GM23338 (cell line): ENCODE results near the gene MED7. TPM values are rescaled to one million over a fixed set of nuclear protein-coding genes. Genes with fewer than 3 reads are reported as not detected.
"Not testable (repeated sequence)": the region's sequence is repeated elsewhere in the genome, so short reads cannot be mapped to it uniquely, and the experiment has no call there.

ENCODE experiments used
- ATAC-seq: fragments of 200-7000 bp; cut with Tn5 transposase; 3 replicates; pipeline ENCODE4 v1.9.1; 2020
- DNase-seq: peaks from one replicate; pipeline ENCODE4 v3.0.0-alpha.2; 2015; ENCODE audit warnings: low spot score
- H2AFZ ChIP-seq: fragments of 200-600 bp; sonication (generic); 2 replicates; pipeline ENCODE4 v1.8.0; 2016; ENCODE audit warnings: antibody characterized with exemption, mild to moderate bottlenecking, moderate library complexity
- H3F3A ChIP-seq: fragments of 200-600 bp; sonication (generic); replicated peaks from 2 replicates; pipeline ENCODE4 v1.8.0; 2017; ENCODE audit warnings: antibody characterized with exemption, mixed run types, low read depth
- H3K27ac ChIP-seq: fragments of 200-600 bp; sonication (generic); 2 replicates; pipeline ENCODE4 v1.6.1; 2016; ENCODE audit warnings: low read depth
- H3K27me3 ChIP-seq: fragments of 200-600 bp; sonication (generic); 2 replicates; pipeline ENCODE4 v1.8.0; 2016; ENCODE audit warnings: mild to moderate bottlenecking, mixed run types, moderate library complexity; ENCODE audit not compliant: insufficient read depth
- H3K36me3 ChIP-seq: fragments of 200-600 bp; sonication (generic); 2 replicates; pipeline ENCODE4 v1.8.0; 2016; ENCODE audit warnings: mild to moderate bottlenecking; ENCODE audit not compliant: insufficient read depth
- H3K4me1 ChIP-seq: fragments of 200-600 bp; sonication (generic); 2 replicates; pipeline ENCODE4 v1.8.0; 2016; ENCODE audit warnings: mild to moderate bottlenecking, moderate library complexity; ENCODE audit not compliant: insufficient read depth
- H3K4me2 ChIP-seq: fragments of 200-600 bp; sonication (generic); 2 replicates; pipeline ENCODE4 v1.7.1; 2017; ENCODE audit warnings: mixed run types
- H3K4me3 ChIP-seq: fragments of 200-600 bp; sonication (generic); 2 replicates; pipeline ENCODE4 v1.6.1; 2016; ENCODE audit warnings: mixed run types
- H3K79me2 ChIP-seq: fragments of 200-600 bp; sonication (generic); replicated peaks from 2 replicates; pipeline ENCODE4 v1.8.0; 2017; ENCODE audit warnings: mild to moderate bottlenecking; ENCODE audit not compliant: insufficient read depth
- H3K9me2 ChIP-seq: fragments of 200-600 bp; sonication (generic); 2 replicates; pipeline ENCODE4 v1.8.0; 2017; ENCODE audit not compliant: insufficient read depth
- H4K20me1 ChIP-seq: fragments of 200-600 bp; sonication (generic); replicated peaks from 2 replicates; pipeline ENCODE4 v1.8.0; 2017; ENCODE audit warnings: mild to moderate bottlenecking; ENCODE audit not compliant: insufficient read depth
- H3K27ac Mint-ChIP-seq: 2 replicates; pipeline ENCODE4 v1.8.0; 2020; ENCODE audit warnings: inconsistent platforms, mild to moderate bottlenecking, moderate library complexity, mixed read lengths
- H3K27me3 Mint-ChIP-seq: 3 replicates; pipeline ENCODE4 v1.8.0; 2022; ENCODE audit warnings: low read depth, mild to moderate bottlenecking, moderate library complexity, mixed read lengths, inconsistent platforms; ENCODE audit not compliant: insufficient read depth, poor library complexity
- H3K36me3 Mint-ChIP-seq: 3 replicates; pipeline ENCODE4 v1.8.0; 2021; ENCODE audit warnings: low read depth, mild to moderate bottlenecking, inconsistent platforms, moderate library complexity, mixed read lengths
- H3K4me1 Mint-ChIP-seq: 3 replicates; pipeline ENCODE4 v1.8.0; 2020; ENCODE audit warnings: mild to moderate bottlenecking, inconsistent platforms, mixed read lengths
- H3K4me3 Mint-ChIP-seq: 3 replicates; pipeline ENCODE4 v1.8.0; 2021; ENCODE audit warnings: moderate library complexity, mild to moderate bottlenecking, inconsistent platforms, mixed read lengths
- H3K9me3 Mint-ChIP-seq: 3 replicates; pipeline ENCODE4 v1.8.0; 2020; ENCODE audit warnings: moderate library complexity, mild to moderate bottlenecking, inconsistent platforms, mixed read lengths
- ETS1 ChIP-seq: IDR thresholded peaks from 2 replicates; pipeline ENCODE4 v1.6.1; 2016; ENCODE audit warnings: antibody characterized with exemption
- JUNB ChIP-seq: IDR thresholded peaks from one replicate; pipeline ENCODE4 v1.6.1; 2016; ENCODE audit warnings: antibody characterized with exemption; ENCODE audit not compliant: unreplicated experiment
- POLR2AphosphoS5 ChIP-seq: IDR thresholded peaks from 2 replicates; pipeline ENCODE4 v1.6.1; 2016; ENCODE audit warnings: antibody characterized with exemption, low read depth
- REST ChIP-seq: IDR thresholded peaks from one replicate; pipeline ENCODE4 v1.6.1; 2018; ENCODE audit warnings: antibody characterized with exemption; ENCODE audit not compliant: unreplicated experiment
- STAT1 ChIP-seq: IDR thresholded peaks from one replicate; pipeline ENCODE4 v1.6.1; 2016; ENCODE audit warnings: antibody characterized with exemption; ENCODE audit not compliant: unreplicated experiment
- ZNF114 ChIP-seq: fragments of 250-450 bp; sonication (Bioruptor Pico); IDR thresholded peaks from 2 replicates; pipeline ENCODE4 v1.5.0; 2020; ENCODE audit warnings: mild to moderate bottlenecking, moderate library complexity
- polyA plus RNA-seq: library from polyadenylated mRNA; unstranded; fragments of >200 nt; fragmentation: Nextera tagmentation; extraction: Ambion mirVana; gene quantifications from 2 replicates; pipeline ENCODE4 v1.2.1, GENCODE V29; 2016
- total RNA-seq: library from RNA; depleted of rRNA; stranded (reverse); fragments of >200 nt; shearing (Covaris generic); gene quantifications from 2 replicates; pipeline ENCODE4 v1.2.3, GENCODE V29; 2014
- TF ChIP-seq, protein P1 (sequence below): fragments of 250-450 bp; sonication (Bioruptor Pico); IDR thresholded peaks from 2 replicates; pipeline ENCODE4 v1.5.0; 2020; ENCODE audit warnings: mild to moderate bottlenecking, moderate library complexity

The MED7 gene
- total and polyA plus RNA-seq, 2 experiments from 2014 or later = 9.7 to 34.4 TPM

DNA sequence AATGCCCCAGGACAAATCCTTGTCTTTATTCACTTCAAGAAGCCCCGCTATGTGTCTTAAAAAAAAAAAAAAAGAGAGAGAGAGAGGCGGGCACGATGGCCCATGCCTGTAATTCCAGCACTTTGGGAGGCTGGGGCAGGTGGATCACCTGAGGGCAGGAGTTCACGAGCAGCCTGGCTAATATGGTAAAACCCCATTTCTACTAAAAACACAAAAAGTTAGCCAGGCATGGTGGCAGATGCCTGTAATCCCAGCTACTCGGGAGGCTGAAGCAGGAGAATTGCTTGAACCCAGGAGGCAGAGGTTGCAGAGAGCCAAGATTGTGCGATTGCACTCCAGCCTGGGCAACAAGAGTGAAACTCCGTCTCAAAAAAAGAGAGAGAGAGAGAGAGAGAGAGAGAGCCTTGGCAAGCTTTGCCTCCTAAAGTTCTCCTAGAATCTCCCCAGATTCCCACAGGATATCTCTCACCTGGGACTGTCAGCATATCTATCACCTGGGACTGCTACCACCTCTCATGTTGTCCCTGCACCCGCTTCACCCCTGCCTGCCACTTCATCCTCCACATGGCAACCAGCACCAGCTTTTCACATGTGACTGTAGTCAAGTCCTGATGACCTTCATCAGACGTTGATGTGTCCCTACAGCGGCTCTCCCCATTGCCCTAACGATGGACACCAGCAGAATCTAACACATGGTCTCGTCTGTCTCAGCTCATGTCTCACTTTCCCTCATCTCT, 43.8 kb upstream of the MED7 start (continued):
- no peak for TF ChIP-seq REST

DNA sequence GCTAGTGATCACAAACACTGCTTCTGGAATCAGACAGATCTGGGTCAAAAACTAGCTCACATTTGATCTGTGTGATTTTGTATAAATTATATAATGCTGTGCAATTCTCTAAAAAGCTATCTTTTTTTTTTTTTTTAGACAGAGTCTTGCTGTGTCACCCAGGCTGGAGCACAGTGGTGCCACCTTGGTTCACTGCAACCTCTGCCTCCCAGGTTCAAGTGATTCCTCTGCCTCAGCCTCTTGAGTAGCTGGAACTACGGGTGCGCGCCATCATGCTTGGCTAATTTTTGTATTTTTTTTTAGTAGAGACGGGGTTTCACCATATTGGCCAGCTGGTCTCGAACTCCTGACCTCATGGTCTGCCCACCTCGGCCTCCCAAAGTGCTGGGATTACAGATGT, 42.5 kb upstream of the MED7 start:
- not testable (repeated sequence) for H2AFZ ChIP-seq, DNase-seq, H3K4me1 ChIP-seq, H3F3A ChIP-seq, H3K4me1 Mint-ChIP-seq, H3K4me3 ChIP-seq, H3K36me3 ChIP-seq, H3K36me3 Mint-ChIP-seq, H4K20me1 ChIP-seq, H3K4me2 ChIP-seq, H3K9me3 Mint-ChIP-seq, ATAC-seq, H3K27ac Mint-ChIP-seq, H3K4me3 Mint-ChIP-seq, H3K27ac ChIP-seq, H3K27me3 Mint-ChIP-seq, H3K9me2 ChIP-seq, H3K79me2 ChIP-seq
- peaks cover 19% of the 10 kb centered on the region; the same call in 1 of the 2 replicates for H3K27me3 ChIP-seq

DNA sequence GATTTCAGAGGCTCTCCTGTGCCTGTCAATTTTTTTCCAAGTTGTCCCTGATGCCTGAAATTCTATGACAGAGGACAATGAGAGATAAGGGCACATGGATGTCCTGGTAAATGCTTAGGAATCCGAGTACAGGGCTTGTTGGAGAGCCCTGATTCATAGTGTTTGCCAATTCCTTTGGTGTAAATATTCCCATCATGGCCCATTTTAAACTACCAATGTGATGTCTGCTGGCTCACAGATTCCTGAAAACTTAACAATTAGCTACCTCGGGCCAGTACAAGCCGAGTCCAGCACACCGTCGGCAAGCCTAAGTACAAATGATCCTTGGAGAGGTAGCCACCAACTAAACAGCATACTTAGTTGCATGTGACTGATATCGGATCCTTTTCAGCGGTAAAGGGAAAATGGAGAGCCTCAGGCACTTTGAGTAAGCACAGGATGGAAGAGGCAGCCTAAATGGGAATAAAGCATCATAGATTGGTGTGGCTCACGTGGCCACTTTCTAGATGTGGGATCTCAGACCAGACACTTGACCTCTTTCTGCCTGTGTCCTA, 41.5 kb upstream of the MED7 start:
- Mint-ChIP-seq H3K27me3 (peaks cover 6% of the 10 kb centered on the region), H3K9me3 (no peaks in the 10 kb centered on the region), H3K4me1 (no peaks in the 10 kb centered on the region; the same call in 2 of the 3 replicates), H3K27ac (no peak overlapping the region), H3K4me3 (no peak overlapping the region), H3K36me3 (no peaks in the 10 kb centered on the region)
- no peaks in the 10 kb centered on the region for H4K20me1 ChIP-seq
- H3K79me2 ChIP-seq = no peaks in the 10 kb centered on the region
- H3K4me1 ChIP-seq = no peaks in the 10 kb centered on the region
- no peak overlapping the region for H3K4me3 ChIP-seq
- H3F3A ChIP-seq = no peaks in the 10 kb centered on the region
- ATAC-seq = no peak
- DNase-seq = no peak
- H3K36me3 ChIP-seq = no peaks in the 10 kb centered on the region
- peaks cover 19% of the 10 kb centered on the region; the same call in 1 of the 2 replicates for H3K27me3 ChIP-seq
- no peak overlapping the region for H3K4me2 ChIP-seq
- no peak overlapping the region for H2AFZ ChIP-seq
- no peak overlapping the region for H3K27ac ChIP-seq
- 0 out of 2 replicates have a peak, but pooled peaks cover 4% of the 10 kb centered on the region for H3K9me2 ChIP-seq
- TF ChIP-seq, protein P1, sequence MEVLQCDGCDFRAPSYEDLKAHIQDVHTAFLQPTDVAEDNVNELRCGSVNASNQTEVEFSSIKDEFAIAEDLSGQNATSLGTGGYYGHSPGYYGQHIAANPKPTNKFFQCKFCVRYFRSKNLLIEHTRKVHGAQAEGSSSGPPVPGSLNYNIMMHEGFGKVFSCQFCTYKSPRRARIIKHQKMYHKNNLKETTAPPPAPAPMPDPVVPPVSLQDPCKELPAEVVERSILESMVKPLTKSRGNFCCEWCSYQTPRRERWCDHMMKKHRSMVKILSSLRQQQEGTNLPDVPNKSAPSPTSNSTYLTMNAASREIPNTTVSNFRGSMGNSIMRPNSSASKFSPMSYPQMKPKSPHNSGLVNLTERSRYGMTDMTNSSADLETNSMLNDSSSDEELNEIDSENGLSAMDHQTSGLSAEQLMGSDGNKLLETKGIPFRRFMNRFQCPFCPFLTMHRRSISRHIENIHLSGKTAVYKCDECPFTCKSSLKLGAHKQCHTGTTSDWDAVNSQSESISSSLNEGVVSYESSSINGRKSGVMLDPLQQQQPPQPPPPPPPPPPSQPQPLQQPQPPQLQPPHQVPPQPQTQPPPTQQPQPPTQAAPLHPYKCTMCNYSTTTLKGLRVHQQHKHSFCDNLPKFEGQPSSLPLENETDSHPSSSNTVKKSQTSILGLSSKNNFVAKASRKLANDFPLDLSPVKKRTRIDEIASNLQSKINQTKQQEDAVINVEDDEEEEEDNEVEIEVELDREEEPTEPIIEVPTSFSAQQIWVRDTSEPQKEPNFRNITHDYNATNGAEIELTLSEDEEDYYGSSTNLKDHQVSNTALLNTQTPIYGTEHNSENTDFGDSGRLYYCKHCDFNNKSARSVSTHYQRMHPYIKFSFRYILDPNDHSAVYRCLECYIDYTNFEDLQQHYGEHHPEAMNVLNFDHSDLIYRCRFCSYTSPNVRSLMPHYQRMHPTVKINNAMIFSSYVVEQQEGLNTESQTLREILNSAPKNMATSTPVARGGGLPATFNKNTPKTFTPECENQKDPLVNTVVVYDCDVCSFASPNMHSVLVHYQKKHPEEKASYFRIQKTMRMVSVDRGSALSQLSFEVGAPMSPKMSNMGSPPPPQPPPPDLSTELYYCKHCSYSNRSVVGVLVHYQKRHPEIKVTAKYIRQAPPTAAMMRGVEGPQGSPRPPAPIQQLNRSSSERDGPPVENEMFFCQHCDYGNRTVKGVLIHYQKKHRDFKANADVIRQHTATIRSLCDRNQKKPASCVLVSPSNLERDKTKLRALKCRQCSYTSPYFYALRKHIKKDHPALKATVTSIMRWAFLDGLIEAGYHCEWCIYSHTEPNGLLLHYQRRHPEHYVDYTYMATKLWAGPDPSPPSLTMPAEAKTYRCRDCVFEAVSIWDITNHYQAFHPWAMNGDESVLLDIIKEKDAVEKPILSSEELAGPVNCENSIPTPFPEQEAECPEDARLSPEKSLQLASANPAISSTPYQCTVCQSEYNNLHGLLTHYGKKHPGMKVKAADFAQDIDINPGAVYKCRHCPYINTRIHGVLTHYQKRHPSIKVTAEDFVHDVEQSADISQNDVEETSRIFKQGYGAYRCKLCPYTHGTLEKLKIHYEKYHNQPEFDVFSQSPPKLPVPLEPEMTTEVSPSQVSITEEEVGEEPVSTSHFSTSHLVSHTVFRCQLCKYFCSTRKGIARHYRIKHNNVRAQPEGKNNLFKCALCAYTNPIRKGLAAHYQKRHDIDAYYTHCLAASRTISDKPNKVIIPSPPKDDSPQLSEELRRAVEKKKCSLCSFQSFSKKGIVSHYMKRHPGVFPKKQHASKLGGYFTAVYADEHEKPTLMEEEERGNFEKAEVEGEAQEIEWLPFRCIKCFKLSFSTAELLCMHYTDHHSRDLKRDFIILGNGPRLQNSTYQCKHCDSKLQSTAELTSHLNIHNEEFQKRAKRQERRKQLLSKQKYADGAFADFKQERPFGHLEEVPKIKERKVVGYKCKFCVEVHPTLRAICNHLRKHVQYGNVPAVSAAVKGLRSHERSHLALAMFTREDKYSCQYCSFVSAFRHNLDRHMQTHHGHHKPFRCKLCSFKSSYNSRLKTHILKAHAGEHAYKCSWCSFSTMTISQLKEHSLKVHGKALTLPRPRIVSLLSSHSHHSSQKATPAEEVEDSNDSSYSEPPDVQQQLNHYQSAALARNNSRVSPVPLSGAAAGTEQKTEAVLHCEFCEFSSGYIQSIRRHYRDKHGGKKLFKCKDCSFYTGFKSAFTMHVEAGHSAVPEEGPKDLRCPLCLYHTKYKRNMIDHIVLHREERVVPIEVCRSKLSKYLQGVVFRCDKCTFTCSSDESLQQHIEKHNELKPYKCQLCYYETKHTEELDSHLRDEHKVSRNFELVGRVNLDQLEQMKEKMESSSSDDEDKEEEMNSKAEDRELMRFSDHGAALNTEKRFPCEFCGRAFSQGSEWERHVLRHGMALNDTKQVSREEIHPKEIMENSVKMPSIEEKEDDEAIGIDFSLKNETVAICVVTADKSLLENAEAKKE = no peak
- no peak for TF ChIP-seq STAT1
- TF ChIP-seq JUNB = no peak
- TF ChIP-seq ETS1 = no peak
- TF ChIP-seq POLR2AphosphoS5 = no peak
- no peak for TF ChIP-seq ZNF114
